HG02642 (cell line): ENCODE data around the gene CCDC136.

Source experiments
- ATAC-seq: cut with Tn5 transposase; IDR thresholded peaks from one replicate; pipeline ENCODE4 v1.9.1; 2021; ENCODE audit warnings: mild to moderate bottlenecking; ENCODE audit not compliant: unreplicated experiment, poor library complexity

The CCDC136 gene

GRCh38 chr7:128775744-128776474 lies 15.9 kb upstream of the CCDC136 start, which contains the start of gene OPN1SW:
Gene OPN1SW, minus strand, starts transcription at chr7:128775794. Its CDS starts 13 bp downstream, at chr7:128775781.
- ATAC-seq = no peak

- no peak for ATAC-seq
These were observed 14.3 kb upstream of the CCDC136 start for GRCh38 chr7:128777156-128778123.

- ATAC-seq = no peak
These were observed 12.8 kb upstream of the CCDC136 start for GRCh38 chr7:128778946-128779345.

GRCh38 chr7:128781126-128781525 lies 10.6 kb upstream of the CCDC136 start:
- no peak for ATAC-seq

GRCh38 chr7:128781851-128782250 lies 9.9 kb upstream of the CCDC136 start:
- ATAC-seq = no peak

- no peak for ATAC-seq
These were observed 8.5 kb upstream of the CCDC136 start for GRCh38 chr7:128783143-128783861.

- no peak for ATAC-seq
These were observed 6.0 kb upstream of the CCDC136 start for GRCh38 chr7:128785738-128786137.

- ATAC-seq = no peak
These were observed 3.0 kb upstream of the CCDC136 start for GRCh38 chr7:128788446-128789412.

- ATAC-seq = peak; percentile 6
These were observed 1.3 kb upstream of the CCDC136 start for GRCh38 chr7:128790315-128791041.

GRCh38 chr7:128791972-128792327 lies 182 bp downstream of the CCDC136 start:
- ATAC-seq = no peak

GRCh38 chr7:128792471-128793180 lies 858 bp downstream of the CCDC136 start:
- no peak for ATAC-seq

GRCh38 chr7:128793181-128793547 lies 1.4 kb downstream of the CCDC136 start:
- ATAC-seq = no peak

GRCh38 chr7:128794020-128794419 lies 2.3 kb downstream of the CCDC136 start:
- ATAC-seq = no peak

- no peak for ATAC-seq
These were observed 2.7 kb downstream of the CCDC136 start for GRCh38 chr7:128794436-128794835.

GRCh38 chr7:128795129-128795528 lies 3.4 kb downstream of the CCDC136 start:
- ATAC-seq = no peak

GRCh38 chr7:128796327-128796726 lies 4.6 kb downstream of the CCDC136 start:
- no peak for ATAC-seq

- no peak for ATAC-seq
These were observed 7.7 kb downstream of the CCDC136 start for GRCh38 chr7:128799451-128799850.

- ATAC-seq = no peak
These were observed 8.8 kb downstream of the CCDC136 start for GRCh38 chr7:128800567-128800966.
